ENCODE measurements around the gene BOLA1.

Gene BOLA1

DNA sequence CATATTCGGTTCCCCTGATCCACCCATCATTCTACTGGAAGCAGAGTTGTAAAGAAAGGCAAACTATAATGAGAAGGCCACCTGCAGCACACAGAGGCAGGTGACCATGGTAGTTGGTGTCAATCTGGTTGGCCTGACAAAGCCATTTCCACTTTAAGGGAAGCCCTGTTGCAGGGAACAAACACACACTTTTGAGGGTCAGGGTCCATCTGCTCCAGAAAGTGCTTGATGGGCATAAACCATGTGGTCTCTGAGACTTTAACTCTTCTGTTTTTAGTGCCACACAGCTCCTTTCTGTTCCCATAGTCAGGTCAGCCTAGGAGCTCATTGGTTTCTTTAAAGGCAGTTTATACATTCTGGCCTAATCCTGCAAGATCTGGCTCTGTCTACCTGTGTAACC is 17.5 kb upstream of the BOLA1 start:
- Histone ChIP-seq H2BK12ac (ENCODE audit: low read length) (no peak overlapping the region), H3K18ac (ENCODE audit: low read length) (no peak overlapping the region), H3K23ac (ENCODE audit: low read depth, low read length, poor library complexity) (no peak overlapping the region), H2BK5ac (ENCODE audit: low read length) (no peak overlapping the region), H2AK5ac (ENCODE audit: low read depth, low read length) (no peak overlapping the region), H3K27me3 (ENCODE audit: control insufficient read depth in 3 of 3, insufficient read depth in 3 of 3, low read depth in 1 of 3, low read length in 3 of 3) (no peaks in the 10 kb centered on the region), H2BK120ac (ENCODE audit: low read depth, low read length) (no peak overlapping the region), H2AFZ (ENCODE audit: low read length) (no peak overlapping the region), H4K8ac (ENCODE audit: low read depth, low read length) (no peak overlapping the region), H3K4me3 (ENCODE audit: low read length in 2 of 2) (no peak overlapping the region), H3K9ac (ENCODE audit: low read depth, low read length, poor library complexity) (no peak overlapping the region), H4K91ac (ENCODE audit: low read depth, low read length, poor library complexity) (no peak overlapping the region), H3K27ac (replicated peaks; ENCODE audit: low read length) (no peak overlapping the region), H3K9me3 (replicated peaks in 1 of 2; ENCODE audit: control insufficient read depth in 2 of 2, insufficient read depth in 1 of 2, low read depth in 1 of 2, low read length in 2 of 2) (no peaks in the 10 kb centered on the region), H3K14ac (ENCODE audit: low read length) (no peak overlapping the region), H3K36me3 (replicated peaks in 1 of 2; ENCODE audit: control insufficient read depth in 2 of 2, insufficient read depth in 2 of 2, low read length in 2 of 2) (no peaks in the 10 kb centered on the region), H3K4ac (ENCODE audit: low read length) (no peak overlapping the region), H3K79me1 (ENCODE audit: low read depth, low read length) (no peaks in the 10 kb centered on the region), H3K4me1 (ENCODE audit: control insufficient read depth in 2 of 2, insufficient read depth in 1 of 2, low read depth in 1 of 2, low read length in 2 of 2) (peaks cover 2 to 11% of the 10 kb centered on the region in 2 donors), H3K4me2 (ENCODE audit: insufficient read depth, low read length, poor library complexity, severe bottlenecking) (no peak overlapping the region), H2BK15ac (ENCODE audit: low read length) (no peak overlapping the region)
- no CpG with 5 or more reads among the region's 1 CpG for WGBS, 2 donors (ENCODE audit: extremely low coverage in 2 of 2, insufficient read length in 2 of 2, insufficient replicate concordance in 1 of 2)
- no peak for DNase-seq (ENCODE audit: low spot score)

DNA sequence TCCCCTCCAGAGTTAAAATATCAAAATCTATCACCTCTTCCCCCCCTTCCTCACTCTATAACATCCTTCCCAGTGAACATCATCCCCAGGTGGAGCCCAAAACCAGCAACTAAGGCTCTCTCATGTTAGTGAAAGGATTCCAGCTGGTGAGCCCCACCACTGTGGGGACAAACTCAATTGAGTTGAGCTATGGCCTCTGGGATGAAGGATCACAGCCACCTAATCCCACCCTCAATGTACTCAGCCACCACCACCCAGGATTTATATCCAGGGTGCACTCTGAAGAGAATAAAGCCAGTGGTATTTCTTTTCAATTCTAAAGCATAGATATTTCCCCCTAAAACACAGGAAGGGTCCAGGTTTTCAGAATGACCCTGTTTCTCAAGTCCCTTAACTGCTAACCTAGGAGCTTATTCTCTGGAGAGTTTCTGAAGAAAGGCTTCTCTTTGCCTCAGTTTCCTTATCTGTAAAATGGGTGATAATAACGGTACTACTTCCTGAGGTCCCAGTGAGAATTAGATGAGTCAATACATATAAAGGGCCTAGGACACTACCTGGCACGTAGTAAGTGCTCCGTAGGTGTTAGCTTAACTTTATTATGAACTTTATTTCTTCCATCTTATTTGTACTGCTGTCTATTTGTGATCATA is 15.6 kb upstream of the BOLA1 start:
- Histone ChIP-seq H3K4me3 (ENCODE audit: low read length in 2 of 2) (no peak overlapping the region), H3K9me3 (replicated peaks in 1 of 2; ENCODE audit: control insufficient read depth in 2 of 2, insufficient read depth in 1 of 2, low read depth in 1 of 2, low read length in 2 of 2) (no peaks in the 10 kb centered on the region), H4K8ac (ENCODE audit: low read depth, low read length) (no peak overlapping the region), H2AK5ac (ENCODE audit: low read depth, low read length) (no peak overlapping the region), H3K23ac (ENCODE audit: low read depth, low read length, poor library complexity) (no peak overlapping the region), H3K27me3 (ENCODE audit: control insufficient read depth in 3 of 3, insufficient read depth in 3 of 3, low read depth in 1 of 3, low read length in 3 of 3) (no peaks in the 10 kb centered on the region), H3K4ac (ENCODE audit: low read length) (no peak overlapping the region), H3K79me1 (ENCODE audit: low read depth, low read length) (no peaks in the 10 kb centered on the region), H3K36me3 (replicated peaks in 1 of 2; ENCODE audit: control insufficient read depth in 2 of 2, insufficient read depth in 2 of 2, low read length in 2 of 2) (no peaks in the 10 kb centered on the region), H2BK15ac (ENCODE audit: low read length) (no peak overlapping the region), H3K18ac (ENCODE audit: low read length) (no peak overlapping the region), H3K9ac (ENCODE audit: low read depth, low read length, poor library complexity) (no peak overlapping the region), H3K14ac (ENCODE audit: low read length) (no peak overlapping the region), H3K27ac (replicated peaks; ENCODE audit: low read length) (no peak overlapping the region), H2BK5ac (ENCODE audit: low read length) (no peak overlapping the region), H2AFZ (ENCODE audit: low read length) (no peak overlapping the region), H4K91ac (ENCODE audit: low read depth, low read length, poor library complexity) (no peak overlapping the region), H2BK120ac (ENCODE audit: low read depth, low read length) (no peak overlapping the region), H3K4me2 (ENCODE audit: insufficient read depth, low read length, poor library complexity, severe bottlenecking) (no peak overlapping the region), H3K4me1 (ENCODE audit: control insufficient read depth in 2 of 2, insufficient read depth in 1 of 2, low read depth in 1 of 2, low read length in 2 of 2) (peaks cover 2 to 11% of the 10 kb centered on the region in 2 donors), H2BK12ac (ENCODE audit: low read length) (no peak overlapping the region)
- no CpG with 5 or more reads among the region's 3 CpGs for WGBS, 2 donors (ENCODE audit: extremely low coverage in 2 of 2, insufficient read length in 2 of 2, insufficient replicate concordance in 1 of 2)
- no peak for DNase-seq (ENCODE audit: low spot score)

DNA sequence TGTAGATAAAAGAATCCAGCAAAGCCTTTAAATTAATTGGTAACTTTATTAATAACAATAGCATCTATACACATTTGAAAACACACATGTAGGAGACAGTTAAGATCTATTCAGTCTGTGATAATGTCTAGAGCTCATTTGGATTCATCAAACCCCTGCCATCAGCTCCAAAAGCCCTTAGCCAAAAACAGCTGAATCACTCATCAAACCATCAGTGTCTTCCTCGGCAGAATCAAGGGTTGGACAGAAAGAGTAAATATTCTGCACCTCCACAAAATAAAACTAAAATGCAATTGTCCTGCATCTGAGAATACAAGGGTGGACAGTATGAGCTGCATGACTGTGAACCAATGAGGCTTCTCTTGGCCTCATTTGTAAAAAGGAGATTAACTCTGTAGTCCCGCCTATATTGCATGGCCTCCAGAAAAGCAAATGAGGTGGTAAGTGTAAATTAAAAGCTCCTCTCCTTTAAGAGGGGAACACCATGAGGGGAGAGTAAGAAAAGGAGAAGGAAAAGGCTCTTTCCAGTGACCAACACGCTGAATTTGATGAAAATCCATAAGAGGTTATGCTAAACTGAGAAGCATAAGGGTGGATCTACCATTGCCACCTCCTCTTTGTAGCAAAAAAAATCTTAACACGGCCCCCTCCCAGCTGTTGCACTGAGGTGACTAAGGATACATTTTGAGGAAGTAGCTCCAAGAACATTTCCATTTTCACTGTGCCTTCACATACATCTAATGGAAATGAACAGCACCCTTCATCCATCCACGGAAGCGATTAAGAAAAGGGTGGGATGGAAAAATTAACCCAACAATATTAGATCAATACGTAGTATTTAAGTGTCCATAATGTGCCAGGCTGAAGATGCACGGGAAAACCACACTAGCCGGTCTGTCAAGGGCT is 14.7 kb upstream of the BOLA1 start:
- Histone ChIP-seq H2AFZ (ENCODE audit: low read length) (no peak overlapping the region), H2BK120ac (ENCODE audit: low read depth, low read length) (no peak overlapping the region), H3K79me1 (ENCODE audit: low read depth, low read length) (no peaks in the 10 kb centered on the region), H3K23ac (ENCODE audit: low read depth, low read length, poor library complexity) (no peak overlapping the region), H3K36me3 (replicated peaks in 1 of 2; ENCODE audit: control insufficient read depth in 2 of 2, insufficient read depth in 2 of 2, low read length in 2 of 2) (no peaks in the 10 kb centered on the region), H3K4ac (ENCODE audit: low read length) (no peak overlapping the region), H3K27me3 (ENCODE audit: control insufficient read depth in 3 of 3, insufficient read depth in 3 of 3, low read depth in 1 of 3, low read length in 3 of 3) (no peaks in the 10 kb centered on the region), H3K4me3 (ENCODE audit: low read length in 2 of 2) (peak overlapping the region; percentile 76 to 86), H3K18ac (ENCODE audit: low read length) (no peak overlapping the region), H2BK5ac (ENCODE audit: low read length) (no peak overlapping the region), H2BK15ac (ENCODE audit: low read length) (no peak overlapping the region), H4K8ac (ENCODE audit: low read depth, low read length) (no peak overlapping the region), H2AK5ac (ENCODE audit: low read depth, low read length) (no peak overlapping the region), H3K14ac (ENCODE audit: low read length) (no peak overlapping the region), H3K9me3 (replicated peaks in 1 of 2; ENCODE audit: control insufficient read depth in 2 of 2, insufficient read depth in 1 of 2, low read depth in 1 of 2, low read length in 2 of 2) (no peaks in the 10 kb centered on the region), H3K27ac (replicated peaks; ENCODE audit: low read length) (peak overlapping the region; percentile 3), H3K4me1 (ENCODE audit: control insufficient read depth in 2 of 2, insufficient read depth in 1 of 2, low read depth in 1 of 2, low read length in 2 of 2) (peaks cover 4 to 14% of the 10 kb centered on the region in 2 donors), H4K91ac (ENCODE audit: low read depth, low read length, poor library complexity) (no peak overlapping the region), H3K9ac (ENCODE audit: low read depth, low read length, poor library complexity) (no peak overlapping the region), H3K4me2 (ENCODE audit: insufficient read depth, low read length, poor library complexity, severe bottlenecking) (peak overlapping the region; percentile 79), H2BK12ac (ENCODE audit: low read length) (no peak overlapping the region)
- WGBS, 2 donors (ENCODE audit: extremely low coverage in 2 of 2, insufficient read length in 2 of 2, insufficient replicate concordance in 1 of 2): no CpG with 5 or more reads among the region's 9 CpGs
- DNase-seq (ENCODE audit: low spot score): no peak
